K562 (cell line): Measurements from ENCODE around the gene WDCP. TPM values are rescaled to one million over a fixed set of nuclear protein-coding genes. Genes with fewer than 3 reads are reported as not detected.

Experiments used
- EP400 ChIP-seq: fragments of 450-650 bp; IDR thresholded peaks from 2 replicates; pipeline ENCODE4 v1.6.1; 2017; ENCODE audit warnings: antibody characterized with exemption, mild to moderate bottlenecking, moderate library complexity
- HDAC6 ChIP-seq: IDR thresholded peaks from 2 replicates; pipeline ENCODE4 v1.6.1; 2012; ENCODE audit warnings: low read depth, mild to moderate bottlenecking, control low read depth, inconsistent platforms, low read length, moderate library complexity
- MYC ChIP-seq, 2 experiments: fragments of 250-450 bp in 1 of 2; sonication (Bioruptor Pico) in 1 of 2; IDR thresholded peaks; 2 replicates each; pipeline versions ENCODE4 v1.5.1 to v1.6.1; 2012 to 2021; ENCODE audit warnings: low read depth in 2 of 2, borderline replicate concordance in 1 of 2, improper control_type of control experiment in 1 of 2, low read length in 1 of 2, mild to moderate bottlenecking in 1 of 2, moderate library complexity in 1 of 2
- PRPF4 ChIP-seq: fragments of 200-400 bp; formaldehyde crosslinking; IDR thresholded peaks from one replicate; pipeline ENCODE4 v1.6.1; 2017; ENCODE audit warnings: low read length, low read depth, mild to moderate bottlenecking; ENCODE audit not compliant: insufficient read depth, poor library complexity, severe bottlenecking
- RBM22 ChIP-seq: fragments of 200-400 bp; formaldehyde crosslinking; IDR thresholded peaks from 2 replicates; pipeline ENCODE4 v1.6.1; 2018; ENCODE audit warnings: low read length, low read depth; ENCODE audit not compliant: poor library complexity, severe bottlenecking
- TOE1 ChIP-seq, 2 experiments: fragments of 450-650 bp in 1 of 2; sonication (generic) in 1 of 2; formaldehyde crosslinking in 1 of 2; IDR thresholded peaks; 2 replicates each; pipeline versions ENCODE4 v1.7.1 to v1.8.0; 2016 to 2022; ENCODE audit warnings: borderline replicate concordance in 2 of 2, mild to moderate bottlenecking in 2 of 2, antibody characterized with exemption in 1 of 2, inconsistent platforms in 1 of 2, low read depth in 1 of 2, missing genetic modification reagents in 1 of 2, moderate library complexity in 1 of 2
- ZNF140 ChIP-seq: fragments of 250-450 bp; sonication (Bioruptor Pico); IDR thresholded peaks from 2 replicates; pipeline ENCODE4 v1.8.0; 2021; ENCODE audit warnings: moderate library complexity, mild to moderate bottlenecking, inconsistent platforms
- polyA plus RNA-seq, 8 experiments: library from polyadenylated mRNA; depleted of rRNA in 4 of 8; stranded (reverse) in 5 of 8; unstranded in 3 of 8; fragments of >200 nt; fragmentation: Nextera tagmentation in 2 of 8; fragmentation: Illumina TruSeq in 1 of 8; extraction: Ambion mirVana in 2 of 8; extraction: Trizol in 1 of 8; gene quantifications; 2 replicates each; pipeline versions ENCODE4 v1.2.1 to v1.2.3, GENCODE V29; 2011 to 2014; ENCODE audit warnings: inconsistent platforms in 1 of 8, missing spikeins in 1 of 8
- total RNA-seq, 7 experiments: library from RNA; depleted of rRNA in 6 of 7; stranded (reverse); fragments of >200 nt in 6 of 7; fragmentation: Illumina TruSeq in 2 of 7; extraction: Trizol in 2 of 7; gene quantifications; 2 replicates each; pipeline versions ENCODE4 v1.2.1 to v1.2.3, GENCODE V29; 2011 to 2021; ENCODE audit warnings: low replicate concordance in 1 of 7
- TF ChIP-seq, protein P1 (sequence below): IDR thresholded peaks from 3 replicates; pipeline ENCODE4 v1.6.1; 2011; ENCODE audit warnings: borderline replicate concordance, mild to moderate bottlenecking, moderate library complexity; ENCODE audit not compliant: insufficient read length; ENCODE audit errors: extremely low read depth
- TF ChIP-seq, protein P2 (sequence below): fragments of 450-650 bp; IDR thresholded peaks from 2 replicates; pipeline ENCODE4 v1.6.1; 2016; ENCODE audit warnings: mild to moderate bottlenecking, moderate library complexity

WDCP gene
- total and polyA plus RNA-seq, 9 of the 15 experiments (the other 6 are each of a cell fraction or from before 2014, with no cell fraction given): 10.1 to 41.4 (median 21.8) TPM

DNA sequence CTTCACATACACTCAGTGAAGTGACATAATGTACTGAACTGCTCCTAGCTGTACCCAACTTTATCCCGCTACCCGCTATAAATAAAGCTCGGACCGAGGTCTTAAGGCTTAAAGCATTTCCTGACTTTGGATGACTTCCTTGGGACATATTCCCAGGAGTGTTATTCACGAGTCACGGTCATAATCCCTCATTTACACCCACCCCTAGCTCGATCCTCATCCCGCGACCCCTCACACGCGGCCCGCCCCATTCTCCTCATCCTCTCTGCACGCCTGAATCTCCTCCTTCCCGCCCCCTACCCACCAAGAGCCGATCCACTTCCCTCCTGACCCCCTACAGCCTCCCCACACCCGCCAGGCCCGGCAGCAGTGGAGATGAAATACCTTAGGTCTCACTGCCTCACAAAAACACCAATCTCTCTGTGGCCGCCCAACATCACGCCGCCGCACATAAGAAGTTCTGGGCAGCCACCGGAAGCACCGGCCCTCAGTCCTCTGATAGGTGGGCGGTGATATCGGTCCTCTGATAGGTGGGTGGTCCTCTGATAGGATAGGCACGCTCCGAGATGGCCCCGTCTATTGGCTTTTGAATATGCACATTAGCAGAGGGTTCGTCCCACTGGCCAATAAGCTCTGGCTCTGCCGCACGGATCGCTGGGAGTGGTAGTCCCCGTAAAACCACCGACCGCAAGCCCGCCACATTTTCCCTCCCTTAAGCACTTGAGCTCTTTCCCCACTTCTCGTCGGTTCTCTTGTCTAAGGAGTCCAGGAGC is at the start of gene WDCP (continued):
- TF ChIP-seq EP400 (peak; percentile 69; the same call in 1 of the 2 replicates), PRPF4 (no peak), TOE1 (IDR thresholded peaks at IDR 0.05; ENCODE audit: borderline replicate concordance) (peak; percentile 55), TOE1 (CRISPR knock-in tag; IDR thresholded peaks at IDR 0.05; ENCODE audit: borderline replicate concordance, low read depth) (no peak), HDAC6 (no peak), MYC (IDR thresholded peaks at IDR 0.05; ENCODE audit: low read depth, low read length) (0 out of 2 replicates have a peak, but pooled peaks have one; percentile 15), MYC (CRISPR knock-in tag; IDR thresholded peaks at IDR 0.05; ENCODE audit: borderline replicate concordance, low read depth) (no peak), ZNF140 (no peak), RBM22 (no peak)
- TF ChIP-seq, protein P1, sequence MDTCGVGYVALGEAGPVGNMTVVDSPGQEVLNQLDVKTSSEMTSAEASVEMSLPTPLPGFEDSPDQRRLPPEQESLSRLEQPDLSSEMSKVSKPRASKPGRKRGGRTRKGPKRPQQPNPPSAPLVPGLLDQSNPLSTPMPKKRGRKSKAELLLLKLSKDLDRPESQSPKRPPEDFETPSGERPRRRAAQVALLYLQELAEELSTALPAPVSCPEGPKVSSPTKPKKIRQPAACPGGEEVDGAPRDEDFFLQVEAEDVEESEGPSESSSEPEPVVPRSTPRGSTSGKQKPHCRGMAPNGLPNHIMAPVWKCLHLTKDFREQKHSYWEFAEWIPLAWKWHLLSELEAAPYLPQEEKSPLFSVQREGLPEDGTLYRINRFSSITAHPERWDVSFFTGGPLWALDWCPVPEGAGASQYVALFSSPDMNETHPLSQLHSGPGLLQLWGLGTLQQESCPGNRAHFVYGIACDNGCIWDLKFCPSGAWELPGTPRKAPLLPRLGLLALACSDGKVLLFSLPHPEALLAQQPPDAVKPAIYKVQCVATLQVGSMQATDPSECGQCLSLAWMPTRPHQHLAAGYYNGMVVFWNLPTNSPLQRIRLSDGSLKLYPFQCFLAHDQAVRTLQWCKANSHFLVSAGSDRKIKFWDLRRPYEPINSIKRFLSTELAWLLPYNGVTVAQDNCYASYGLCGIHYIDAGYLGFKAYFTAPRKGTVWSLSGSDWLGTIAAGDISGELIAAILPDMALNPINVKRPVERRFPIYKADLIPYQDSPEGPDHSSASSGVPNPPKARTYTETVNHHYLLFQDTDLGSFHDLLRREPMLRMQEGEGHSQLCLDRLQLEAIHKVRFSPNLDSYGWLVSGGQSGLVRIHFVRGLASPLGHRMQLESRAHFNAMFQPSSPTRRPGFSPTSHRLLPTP: no peak
- TF ChIP-seq, protein P2, sequence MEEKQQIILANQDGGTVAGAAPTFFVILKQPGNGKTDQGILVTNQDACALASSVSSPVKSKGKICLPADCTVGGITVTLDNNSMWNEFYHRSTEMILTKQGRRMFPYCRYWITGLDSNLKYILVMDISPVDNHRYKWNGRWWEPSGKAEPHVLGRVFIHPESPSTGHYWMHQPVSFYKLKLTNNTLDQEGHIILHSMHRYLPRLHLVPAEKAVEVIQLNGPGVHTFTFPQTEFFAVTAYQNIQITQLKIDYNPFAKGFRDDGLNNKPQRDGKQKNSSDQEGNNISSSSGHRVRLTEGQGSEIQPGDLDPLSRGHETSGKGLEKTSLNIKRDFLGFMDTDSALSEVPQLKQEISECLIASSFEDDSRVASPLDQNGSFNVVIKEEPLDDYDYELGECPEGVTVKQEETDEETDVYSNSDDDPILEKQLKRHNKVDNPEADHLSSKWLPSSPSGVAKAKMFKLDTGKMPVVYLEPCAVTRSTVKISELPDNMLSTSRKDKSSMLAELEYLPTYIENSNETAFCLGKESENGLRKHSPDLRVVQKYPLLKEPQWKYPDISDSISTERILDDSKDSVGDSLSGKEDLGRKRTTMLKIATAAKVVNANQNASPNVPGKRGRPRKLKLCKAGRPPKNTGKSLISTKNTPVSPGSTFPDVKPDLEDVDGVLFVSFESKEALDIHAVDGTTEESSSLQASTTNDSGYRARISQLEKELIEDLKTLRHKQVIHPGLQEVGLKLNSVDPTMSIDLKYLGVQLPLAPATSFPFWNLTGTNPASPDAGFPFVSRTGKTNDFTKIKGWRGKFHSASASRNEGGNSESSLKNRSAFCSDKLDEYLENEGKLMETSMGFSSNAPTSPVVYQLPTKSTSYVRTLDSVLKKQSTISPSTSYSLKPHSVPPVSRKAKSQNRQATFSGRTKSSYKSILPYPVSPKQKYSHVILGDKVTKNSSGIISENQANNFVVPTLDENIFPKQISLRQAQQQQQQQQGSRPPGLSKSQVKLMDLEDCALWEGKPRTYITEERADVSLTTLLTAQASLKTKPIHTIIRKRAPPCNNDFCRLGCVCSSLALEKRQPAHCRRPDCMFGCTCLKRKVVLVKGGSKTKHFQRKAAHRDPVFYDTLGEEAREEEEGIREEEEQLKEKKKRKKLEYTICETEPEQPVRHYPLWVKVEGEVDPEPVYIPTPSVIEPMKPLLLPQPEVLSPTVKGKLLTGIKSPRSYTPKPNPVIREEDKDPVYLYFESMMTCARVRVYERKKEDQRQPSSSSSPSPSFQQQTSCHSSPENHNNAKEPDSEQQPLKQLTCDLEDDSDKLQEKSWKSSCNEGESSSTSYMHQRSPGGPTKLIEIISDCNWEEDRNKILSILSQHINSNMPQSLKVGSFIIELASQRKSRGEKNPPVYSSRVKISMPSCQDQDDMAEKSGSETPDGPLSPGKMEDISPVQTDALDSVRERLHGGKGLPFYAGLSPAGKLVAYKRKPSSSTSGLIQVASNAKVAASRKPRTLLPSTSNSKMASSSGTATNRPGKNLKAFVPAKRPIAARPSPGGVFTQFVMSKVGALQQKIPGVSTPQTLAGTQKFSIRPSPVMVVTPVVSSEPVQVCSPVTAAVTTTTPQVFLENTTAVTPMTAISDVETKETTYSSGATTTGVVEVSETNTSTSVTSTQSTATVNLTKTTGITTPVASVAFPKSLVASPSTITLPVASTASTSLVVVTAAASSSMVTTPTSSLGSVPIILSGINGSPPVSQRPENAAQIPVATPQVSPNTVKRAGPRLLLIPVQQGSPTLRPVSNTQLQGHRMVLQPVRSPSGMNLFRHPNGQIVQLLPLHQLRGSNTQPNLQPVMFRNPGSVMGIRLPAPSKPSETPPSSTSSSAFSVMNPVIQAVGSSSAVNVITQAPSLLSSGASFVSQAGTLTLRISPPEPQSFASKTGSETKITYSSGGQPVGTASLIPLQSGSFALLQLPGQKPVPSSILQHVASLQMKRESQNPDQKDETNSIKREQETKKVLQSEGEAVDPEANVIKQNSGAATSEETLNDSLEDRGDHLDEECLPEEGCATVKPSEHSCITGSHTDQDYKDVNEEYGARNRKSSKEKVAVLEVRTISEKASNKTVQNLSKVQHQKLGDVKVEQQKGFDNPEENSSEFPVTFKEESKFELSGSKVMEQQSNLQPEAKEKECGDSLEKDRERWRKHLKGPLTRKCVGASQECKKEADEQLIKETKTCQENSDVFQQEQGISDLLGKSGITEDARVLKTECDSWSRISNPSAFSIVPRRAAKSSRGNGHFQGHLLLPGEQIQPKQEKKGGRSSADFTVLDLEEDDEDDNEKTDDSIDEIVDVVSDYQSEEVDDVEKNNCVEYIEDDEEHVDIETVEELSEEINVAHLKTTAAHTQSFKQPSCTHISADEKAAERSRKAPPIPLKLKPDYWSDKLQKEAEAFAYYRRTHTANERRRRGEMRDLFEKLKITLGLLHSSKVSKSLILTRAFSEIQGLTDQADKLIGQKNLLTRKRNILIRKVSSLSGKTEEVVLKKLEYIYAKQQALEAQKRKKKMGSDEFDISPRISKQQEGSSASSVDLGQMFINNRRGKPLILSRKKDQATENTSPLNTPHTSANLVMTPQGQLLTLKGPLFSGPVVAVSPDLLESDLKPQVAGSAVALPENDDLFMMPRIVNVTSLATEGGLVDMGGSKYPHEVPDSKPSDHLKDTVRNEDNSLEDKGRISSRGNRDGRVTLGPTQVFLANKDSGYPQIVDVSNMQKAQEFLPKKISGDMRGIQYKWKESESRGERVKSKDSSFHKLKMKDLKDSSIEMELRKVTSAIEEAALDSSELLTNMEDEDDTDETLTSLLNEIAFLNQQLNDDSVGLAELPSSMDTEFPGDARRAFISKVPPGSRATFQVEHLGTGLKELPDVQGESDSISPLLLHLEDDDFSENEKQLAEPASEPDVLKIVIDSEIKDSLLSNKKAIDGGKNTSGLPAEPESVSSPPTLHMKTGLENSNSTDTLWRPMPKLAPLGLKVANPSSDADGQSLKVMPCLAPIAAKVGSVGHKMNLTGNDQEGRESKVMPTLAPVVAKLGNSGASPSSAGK: peak; percentile 56; the same call in 1 of the 2 replicates
